Dedifferentiated amniotic fluid mesenchymal stem cell (primary cell): ENCODE results near the gene DKK3.

Source experiments
- DNase-seq: peaks from one replicate; pipeline ENCODE4 v3.0.0-alpha.2; 2016; ENCODE audit errors: extremely low spot score

The DKK3 gene

GRCh38 chr11:11966826-11967668, 41.4 kb downstream of the DKK3 start:
- no peak for DNase-seq

DNA sequence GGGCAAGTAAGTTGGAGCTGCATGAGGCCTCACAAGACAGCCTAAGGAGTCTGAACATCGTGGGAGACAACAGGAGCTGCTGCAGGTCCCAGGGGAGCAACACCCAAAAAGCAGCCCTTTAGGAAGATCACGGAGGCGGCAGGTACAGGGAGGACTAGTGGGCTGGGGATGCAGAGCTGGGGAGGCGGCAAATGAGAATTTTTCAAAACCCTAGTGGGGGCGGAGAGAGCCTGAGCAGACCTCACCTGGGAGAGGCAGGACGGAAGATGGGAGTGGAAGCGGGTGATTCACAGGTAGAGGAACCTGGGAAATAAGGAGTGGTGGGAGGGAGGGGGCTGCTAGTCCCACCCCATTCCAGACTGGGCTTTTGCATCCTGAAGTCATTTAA, 42.1 kb downstream of the DKK3 start:
- DNase-seq: no peak

- no peak for DNase-seq
These were observed 42.6 kb downstream of the DKK3 start for GRCh38 chr11:11965656-11966353.

GRCh38 chr11:11965192-11965591, 43.2 kb downstream of the DKK3 start:
- DNase-seq: no peak

GRCh38 chr11:11964774-11965150, 43.7 kb downstream of the DKK3 start:
- DNase-seq: no peak

DNA sequence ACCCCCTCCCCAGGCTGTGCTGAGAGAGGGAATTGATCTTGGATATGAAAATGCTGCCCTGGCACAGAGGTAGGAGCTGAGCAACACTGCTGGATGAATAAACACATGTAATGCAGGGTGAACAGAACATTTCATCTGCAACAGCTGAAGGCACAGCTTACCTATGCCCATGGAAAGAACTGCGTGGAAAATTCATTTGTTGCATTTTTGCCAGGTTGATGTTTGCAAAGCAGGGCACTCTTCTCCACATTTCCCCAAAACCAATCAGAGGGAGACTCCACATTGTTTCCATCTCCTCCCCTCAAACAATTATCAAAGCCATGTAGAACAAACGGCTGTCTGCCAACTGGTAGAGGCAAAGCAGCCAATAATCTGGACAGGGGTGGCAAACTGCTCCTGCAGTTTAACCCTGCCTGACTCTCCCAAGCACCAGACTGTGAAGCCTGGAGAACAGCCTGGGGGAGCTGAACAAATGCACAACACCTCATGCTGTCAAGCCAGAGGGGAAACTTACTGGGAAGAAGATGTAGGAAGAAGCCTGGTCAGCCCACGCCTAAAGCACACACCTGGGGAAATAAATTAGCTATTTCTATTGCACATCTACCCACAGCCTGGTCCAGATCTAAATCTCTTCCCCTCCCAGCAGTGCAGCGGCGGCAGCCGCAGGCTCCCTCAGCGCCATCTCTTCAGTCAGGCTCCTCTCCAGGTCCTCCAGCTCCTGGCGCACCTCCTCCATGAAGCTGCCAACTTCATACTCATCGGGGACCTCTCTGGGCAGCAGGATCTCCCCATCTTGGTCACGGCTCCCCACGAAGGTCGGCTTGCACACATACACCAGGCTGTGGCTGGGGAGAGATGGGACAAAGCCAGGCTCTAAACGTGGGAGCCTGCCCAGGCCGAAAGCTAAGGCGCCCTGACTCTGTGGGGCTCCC, 44.3 kb downstream of the DKK3 start:
- DNase-seq: no peak

- DNase-seq: no peak
These were observed 45.4 kb downstream of the DKK3 start for GRCh38 chr11:11963067-11963466.

DNA sequence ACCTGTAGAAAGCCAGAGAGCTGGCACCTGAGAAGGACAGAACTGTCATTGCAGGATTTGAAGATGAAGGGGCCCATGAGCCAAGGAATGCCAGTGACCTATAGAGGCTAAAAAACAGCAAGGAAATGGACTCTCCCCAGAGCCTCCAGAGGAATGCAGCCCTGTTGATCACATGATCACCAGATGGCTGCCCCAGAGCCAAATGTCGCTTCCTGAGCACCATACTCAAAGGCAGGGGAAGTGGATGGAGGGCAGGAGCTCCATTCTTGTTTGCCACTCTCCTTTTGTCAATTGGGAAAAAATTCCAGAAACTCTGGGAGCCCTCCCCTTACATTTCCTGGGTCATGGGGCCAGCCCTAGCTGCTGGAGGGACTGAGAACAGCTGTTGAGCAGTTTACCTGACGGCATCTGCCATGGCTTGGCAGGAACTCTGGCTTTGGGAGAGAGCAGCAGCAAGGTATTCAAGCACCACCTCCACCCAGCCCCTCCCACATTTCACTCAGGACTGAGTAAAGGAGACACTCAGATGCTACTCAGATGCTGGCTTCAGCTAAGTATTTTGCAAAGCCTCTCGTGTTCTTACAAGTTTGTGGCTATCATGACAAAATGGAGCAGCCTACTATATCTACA, 46.9 kb downstream of the DKK3 start:
- DNase-seq: no peak

DNA sequence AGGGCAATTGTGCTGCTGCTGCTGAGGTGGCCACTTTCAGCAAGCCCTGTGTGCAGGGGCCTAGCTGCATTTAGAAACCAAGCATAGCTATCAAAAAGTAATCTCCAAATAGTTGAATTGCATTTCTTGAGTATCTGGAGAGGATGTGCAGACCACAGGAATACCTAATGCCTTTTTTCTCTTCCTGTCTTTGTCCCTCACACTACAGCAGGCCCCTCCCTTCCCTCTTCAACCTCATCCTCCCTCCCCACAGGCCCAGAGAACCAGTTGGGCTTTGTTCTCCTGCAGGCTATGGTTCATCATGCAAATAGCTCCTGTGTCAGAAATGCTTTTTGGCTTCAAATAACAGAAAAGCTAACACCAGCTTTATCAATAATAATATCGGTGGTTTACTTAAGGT, 47.7 kb downstream of the DKK3 start:
- DNase-seq: no peak

- DNase-seq: no peak
These were observed 48.8 kb downstream of the DKK3 start for GRCh38 chr11:11959601-11960000.

GRCh38 chr11:11958403-11959231, 49.8 kb downstream of the DKK3 start:
- no peak for DNase-seq

DNA sequence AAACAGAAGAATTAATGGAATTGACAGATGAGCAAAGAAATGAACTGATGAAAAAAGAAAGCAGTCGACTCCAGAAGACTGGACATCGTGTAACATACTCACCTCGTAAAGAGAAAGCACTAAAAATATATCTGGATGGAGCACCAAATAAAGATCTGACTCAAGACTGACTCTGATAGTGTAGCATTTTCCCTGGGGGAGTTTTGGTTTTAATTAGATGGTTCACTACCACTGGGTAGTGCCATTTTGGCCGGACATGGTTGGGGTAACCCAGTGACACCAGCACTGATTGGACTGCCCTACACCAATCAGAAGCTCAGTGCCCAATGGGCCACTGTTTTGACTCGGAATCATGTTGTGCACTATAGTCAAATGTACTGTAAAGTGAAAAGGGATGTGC, 52.4 kb downstream of the DKK3 start:
- DNase-seq: no peak

- DNase-seq: no peak
These were observed 56.4 kb downstream of the DKK3 start for GRCh38 chr11:11952036-11952435.

DNA sequence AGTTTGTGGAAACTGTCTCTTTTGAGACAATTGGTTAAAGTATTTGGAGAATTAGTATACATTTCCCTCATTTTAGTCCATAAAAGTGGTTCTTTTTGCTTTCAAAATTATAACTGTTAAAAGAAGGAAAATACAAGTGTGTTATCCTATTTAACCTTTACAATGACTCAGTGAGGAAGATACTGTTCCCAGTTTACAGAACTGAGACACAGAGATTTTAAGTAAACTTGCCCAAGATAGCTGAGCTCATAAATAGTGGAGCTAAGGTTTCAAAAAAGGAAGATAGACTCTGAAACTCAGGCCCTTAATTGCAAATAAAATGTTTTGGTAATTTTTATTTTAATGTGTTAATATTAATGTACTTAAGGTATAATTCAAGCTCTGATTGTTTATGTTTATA, 58.9 kb downstream of the DKK3 start:
- no peak for DNase-seq

GRCh38 chr11:11948242-11948947, 60.0 kb downstream of the DKK3 start:
- DNase-seq: no peak

DNA sequence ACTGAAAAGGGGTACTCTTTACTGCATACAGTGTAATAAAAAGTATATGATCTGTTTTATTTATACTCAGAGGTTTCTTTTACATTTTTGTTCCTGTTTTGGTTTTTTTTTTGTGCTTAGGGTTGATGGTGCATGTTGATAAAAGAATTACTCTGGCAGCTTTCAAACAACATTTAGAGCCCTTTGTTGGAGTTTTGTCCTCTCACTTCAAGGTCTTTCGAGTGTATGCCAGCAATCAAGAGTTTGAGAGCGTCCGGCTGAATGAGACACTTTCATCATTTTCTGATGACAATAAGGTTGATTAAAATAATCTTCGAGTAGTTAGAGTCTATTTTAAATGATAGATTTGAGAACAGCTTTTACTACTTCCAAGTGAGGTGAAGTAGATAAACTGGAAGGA, 60.6 kb downstream of the DKK3 start:
- no peak for DNase-seq

GRCh38 chr11:11946878-11947277, 61.5 kb downstream of the DKK3 start:
- no peak for DNase-seq

GRCh38 chr11:11946180-11946579, 62.2 kb downstream of the DKK3 start:
- DNase-seq: peak; percentile 24

DNA sequence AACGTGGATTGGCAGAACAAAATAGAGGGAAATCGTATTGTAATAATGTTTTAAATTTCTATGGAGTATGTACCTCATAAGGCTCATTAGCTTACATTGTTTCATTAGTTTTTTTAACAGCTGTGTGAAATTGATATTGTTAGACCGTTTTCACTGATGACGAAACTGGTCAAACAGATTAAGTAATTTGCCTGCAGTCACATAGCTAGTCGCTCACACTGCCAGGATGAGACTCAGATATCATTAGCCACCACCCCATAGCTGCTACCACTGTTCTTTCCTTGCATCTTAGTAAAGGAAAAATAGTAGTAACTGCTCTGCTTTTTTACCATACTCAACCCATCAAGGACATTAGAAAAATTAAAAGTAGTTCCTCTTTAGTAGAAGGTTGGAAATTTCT, 64.0 kb downstream of the DKK3 start:
- DNase-seq: no peak

DNA sequence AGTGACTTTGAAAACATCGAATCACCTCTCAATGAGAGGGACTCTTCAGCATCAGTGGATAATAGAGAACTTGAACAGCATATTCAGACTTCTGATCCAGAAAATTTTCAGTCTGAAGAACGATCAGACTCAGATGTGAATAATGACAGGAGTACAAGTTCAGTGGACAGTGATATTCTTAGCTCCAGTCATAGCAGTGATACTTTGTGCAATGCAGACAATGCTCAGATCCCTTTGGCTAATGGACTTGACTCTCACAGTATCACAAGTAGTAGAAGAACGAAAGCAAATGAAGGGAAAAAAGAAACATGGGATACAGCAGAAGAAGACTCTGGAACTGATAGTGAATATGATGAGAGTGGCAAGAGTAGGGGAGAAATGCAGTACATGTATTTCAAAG, 65.8 kb downstream of the DKK3 start:
- no peak for DNase-seq
